Karpas-422 (cell line): ENCODE measurements around the gene KRT82. TPM values are rescaled to one million over a fixed set of nuclear protein-coding genes. Genes with fewer than 3 reads are reported as not detected.
"Not testable (repeated sequence)": the region's sequence is repeated elsewhere in the genome, so short reads cannot be mapped to it uniquely, and the experiment has no call there.

Source experiments
- DNase-seq: peaks from one replicate; pipeline ENCODE4 v3.0.0-alpha.2; 2015
- H2AFZ ChIP-seq: fragments of 200-600 bp; sonication (generic); 2 replicates; pipeline ENCODE4 v1.6.1; 2014; ENCODE audit warnings: antibody characterized with exemption, low read length, mixed read lengths
- H3K27ac ChIP-seq: fragments of 200-600 bp; sonication (generic); 2 replicates; pipeline ENCODE4 v1.5.1; 2014; ENCODE audit warnings: mild to moderate bottlenecking, low read length, moderate library complexity
- H3K27me3 ChIP-seq: fragments of 200-600 bp; sonication (generic); 2 replicates; pipeline ENCODE4 v1.6.1; 2014; ENCODE audit warnings: low read length, mixed read lengths
- H3K36me3 ChIP-seq: fragments of 200-600 bp; sonication (generic); 2 replicates; pipeline ENCODE4 v1.6.1; 2014; ENCODE audit warnings: low read length, mixed read lengths; ENCODE audit not compliant: insufficient read depth
- H3K4me1 ChIP-seq: fragments of 200-600 bp; sonication (generic); 2 replicates; pipeline ENCODE4 v1.6.1; 2014; ENCODE audit warnings: mild to moderate bottlenecking, low read length, mixed read lengths
- H3K4me2 ChIP-seq: fragments of 200-600 bp; sonication (generic); 2 replicates; pipeline ENCODE4 v1.6.1; 2014; ENCODE audit warnings: low read length, low read depth, mild to moderate bottlenecking; ENCODE audit not compliant: poor library complexity, severe bottlenecking
- H3K4me3 ChIP-seq: fragments of 200-600 bp; sonication (generic); 2 replicates; pipeline ENCODE4 v1.5.1; 2014; ENCODE audit warnings: mild to moderate bottlenecking, antibody characterized with exemption, low read length, mixed read lengths
- H3K79me2 ChIP-seq: fragments of 200-600 bp; sonication (generic); 2 replicates; pipeline ENCODE4 v1.6.1; 2014; ENCODE audit warnings: mild to moderate bottlenecking, low read length, mixed read lengths
- H3K9ac ChIP-seq: fragments of 200-600 bp; sonication (generic); 2 replicates; pipeline ENCODE4 v1.6.0; 2014; ENCODE audit warnings: low read length
- H3K9me2 ChIP-seq: fragments of 200-600 bp; sonication (generic), shearing (Covaris generic); replicated peaks from 2 replicates; pipeline ENCODE4 v1.6.0; 2014; ENCODE audit warnings: mild to moderate bottlenecking, low read length, moderate library complexity; ENCODE audit not compliant: insufficient read depth
- H3K9me3 ChIP-seq: fragments of 300-700, 200-600 bp; sonication (generic); 2 replicates; pipeline ENCODE4 v1.6.1; 2014; ENCODE audit warnings: low read length, mixed read lengths
- H4K20me1 ChIP-seq: fragments of 200-600 bp; sonication (generic); 2 replicates; pipeline ENCODE4 v1.6.1; 2014; ENCODE audit warnings: mild to moderate bottlenecking, antibody characterized with exemption, low read length, low read depth; ENCODE audit not compliant: insufficient read depth
- total RNA-seq: library from RNA; depleted of rRNA; stranded (reverse); fragments of >200 nt; shearing (Covaris generic); gene quantifications from 2 replicates; pipeline ENCODE4 v1.2.3, GENCODE V29; 2014; ENCODE audit warnings: low replicate concordance; rRNA removed

Gene KRT82
- total RNA-seq, result not detected in 2 replicates

DNA sequence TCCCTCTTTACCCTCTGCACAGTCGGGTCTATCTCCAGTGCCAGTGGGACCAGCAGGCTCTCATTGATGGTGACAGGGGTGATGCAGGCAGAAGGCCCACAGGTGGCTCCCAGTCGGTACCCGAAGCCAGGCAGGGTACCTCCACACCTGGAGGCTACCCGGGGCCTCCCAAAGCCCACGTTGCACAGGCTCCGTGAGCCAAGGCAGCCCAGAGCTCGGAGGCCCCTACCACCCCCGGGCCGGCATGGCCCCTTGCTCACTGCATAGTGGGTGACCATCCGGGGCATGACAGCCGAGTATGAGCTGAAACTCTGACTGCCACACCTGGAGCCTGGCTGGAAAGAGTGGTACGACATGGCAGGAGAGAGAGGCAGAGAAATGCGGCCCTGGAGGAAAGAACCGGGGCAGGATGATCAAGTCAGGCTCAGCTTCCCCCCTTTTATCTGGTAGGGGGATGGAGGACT lies at the start of gene KRT82:
Gene KRT82 (minus strand): TSS at position 414 of the 464 bp plus-strand sequence. CDS start 58 bp downstream, at position 356.
- Histone ChIP-seq H3K79me2 (no peaks in the 10 kb centered on the region), H3K9me2 (no peaks in the 10 kb centered on the region), H3K9ac (no peak within 1 kb of the TSS), H4K20me1 (no peaks in the 10 kb centered on the region), H3K4me2 (no peak within 1 kb of the TSS), H3K27me3 (no peaks in the 10 kb centered on the region), H3K36me3 (no peaks in the 10 kb centered on the region), H3K9me3 (no peaks in the 10 kb centered on the region), H3K4me1 (no peaks in the 10 kb centered on the region), H3K4me3 (no peak within 1 kb of the TSS), H3K27ac (no peak within 1 kb of the TSS), H2AFZ (no peak within 1 kb of the TSS)
- no peak for DNase-seq

DNA sequence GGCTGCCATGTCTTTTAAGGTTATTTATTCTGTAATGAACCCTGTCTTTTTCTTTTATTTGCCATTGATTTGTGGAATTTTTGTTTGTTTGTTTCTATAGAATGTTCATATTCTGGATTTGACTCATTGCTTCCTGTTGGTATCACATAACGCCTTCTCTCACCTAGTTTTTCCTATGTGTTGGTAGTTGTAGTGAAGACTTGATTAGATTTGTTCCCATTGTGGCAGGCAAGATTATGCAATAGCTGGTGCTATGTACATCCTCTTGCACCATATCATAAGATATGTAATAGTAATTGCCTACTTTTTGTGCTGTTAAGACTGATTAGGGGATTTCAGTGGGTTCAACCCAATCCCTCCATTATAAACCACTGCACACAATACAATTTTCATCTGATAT lies 49.7 kb upstream of the KRT82 start:
- Histone ChIP-seq H3K27me3 (no peaks in the 10 kb centered on the region), H3K4me2 (no peak overlapping the region), H3K9me3 (no peaks in the 10 kb centered on the region), H3K27ac (no peak overlapping the region), H3K4me1 (no peaks in the 10 kb centered on the region), H3K36me3 (no peaks in the 10 kb centered on the region), H2AFZ (no peak overlapping the region), H4K20me1 (no peaks in the 10 kb centered on the region), H3K9ac (no peak overlapping the region), H3K4me3 (no peak overlapping the region), H3K9me2 (no peaks in the 10 kb centered on the region), H3K79me2 (no peaks in the 10 kb centered on the region)
- no peak for DNase-seq

DNA sequence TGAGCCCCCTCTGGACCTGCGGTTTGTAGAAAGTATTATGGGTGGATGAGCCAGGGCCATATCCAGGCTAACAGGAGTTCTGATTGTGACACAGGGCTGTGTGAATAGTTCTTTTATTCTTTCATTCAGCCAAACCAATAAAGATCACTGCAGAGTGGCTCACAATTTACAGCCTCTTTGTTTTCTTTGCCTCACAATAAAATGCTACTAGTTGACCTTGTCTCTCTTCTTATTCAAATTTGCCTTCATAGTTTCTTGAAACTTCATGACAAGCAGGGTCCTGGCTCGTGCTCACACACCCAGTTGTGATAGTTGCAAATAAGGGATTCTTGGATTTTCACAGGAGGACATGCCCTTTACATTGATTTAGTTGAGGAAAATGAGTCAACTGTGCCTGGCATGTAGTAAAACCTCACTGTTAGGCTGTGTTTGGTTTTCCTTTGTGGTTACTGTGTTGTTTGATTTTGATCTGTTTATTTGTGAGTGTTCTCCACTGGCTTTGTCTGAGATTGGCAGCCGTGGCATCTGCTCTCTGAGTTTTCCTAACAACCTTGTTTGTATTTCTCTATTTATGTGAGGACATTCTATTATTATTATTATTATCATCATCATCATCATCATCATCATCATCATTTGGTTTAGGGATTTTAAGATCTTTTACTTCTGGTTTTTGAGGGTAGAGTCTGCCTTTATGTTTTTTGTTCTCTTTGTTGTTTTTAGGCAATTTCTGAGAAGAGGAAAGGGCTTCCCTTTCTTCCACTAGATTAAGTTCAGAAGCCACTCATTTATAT lies 48.5 kb upstream of the KRT82 start:
- H3K9me2 ChIP-seq, result no peaks in the 10 kb centered on the region
- no peak overlapping the region for H3K4me2 ChIP-seq
- no peaks in the 10 kb centered on the region for H3K36me3 ChIP-seq
- H3K27me3 ChIP-seq, result no peaks in the 10 kb centered on the region
- H3K9ac ChIP-seq, result no peak overlapping the region
- no peak overlapping the region for H3K27ac ChIP-seq
- no peak overlapping the region for H3K4me3 ChIP-seq
- H4K20me1 ChIP-seq, result no peaks in the 10 kb centered on the region
- no peaks in the 10 kb centered on the region for H3K79me2 ChIP-seq
- no peaks in the 10 kb centered on the region for H3K9me3 ChIP-seq
- no peaks in the 10 kb centered on the region for H3K4me1 ChIP-seq
- no peak overlapping the region for H2AFZ ChIP-seq
- DNase-seq, result no peak

DNA sequence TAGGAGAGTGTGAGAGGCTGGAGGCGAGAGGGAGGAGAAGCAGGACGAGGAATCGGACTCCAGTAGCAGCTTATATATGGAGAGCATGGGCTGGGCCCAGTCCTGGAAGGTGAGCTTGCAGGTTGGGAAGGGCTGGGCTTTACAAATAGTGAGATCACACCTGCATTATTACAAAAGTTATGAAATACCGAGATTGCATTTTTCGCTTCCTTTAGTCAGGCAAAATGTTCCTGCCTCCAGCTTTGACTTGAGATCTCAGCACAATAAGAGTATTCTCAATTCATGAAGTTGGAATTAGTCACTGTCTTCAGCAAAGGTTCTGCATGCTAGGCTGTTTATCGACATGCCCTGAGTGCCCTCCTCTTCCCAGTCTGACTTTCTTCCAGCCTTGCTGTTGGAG lies 46.0 kb upstream of the KRT82 start, which contains the start of gene KRT6B:
Gene KRT6B (minus strand): TSS at position 46 of the 400 bp plus-strand sequence. CDS start 68 bp downstream, outside the sequence.
- DNase-seq, result no peak
- Histone ChIP-seq H3K9me2 (no peaks in the 10 kb centered on the region), H3K4me3 (no peak within 1 kb of the TSS)

DNA sequence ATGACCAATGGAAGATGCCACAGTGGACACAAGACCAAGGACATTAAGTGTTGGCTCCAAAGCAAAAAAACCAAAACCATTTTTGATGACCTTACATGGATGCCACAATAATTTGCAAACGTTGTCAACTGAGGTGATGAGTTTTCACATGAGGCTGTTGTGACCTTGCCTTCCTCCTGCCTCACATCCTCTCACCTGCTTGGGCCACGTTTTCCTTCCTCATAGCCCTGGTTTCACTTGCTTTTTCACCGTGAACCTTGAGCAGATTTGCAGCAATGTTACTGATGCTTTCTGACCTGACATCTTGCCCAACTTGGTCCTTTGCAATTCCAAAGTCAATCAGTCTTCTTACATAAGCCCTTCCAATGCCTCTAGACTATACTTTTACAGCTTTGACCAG lies 42.1 kb upstream of the KRT82 start:
- Histone ChIP-seq H2AFZ (no peak overlapping the region), H3K9me2 (no peaks in the 10 kb centered on the region), H3K9me3 (no peaks in the 10 kb centered on the region), H3K9ac (no peak overlapping the region), H3K27me3 (no peaks in the 10 kb centered on the region), H3K4me2 (no peak overlapping the region), H3K79me2 (no peaks in the 10 kb centered on the region), H3K36me3 (no peaks in the 10 kb centered on the region), H4K20me1 (no peaks in the 10 kb centered on the region), H3K4me3 (no peak overlapping the region), H3K27ac (no peak overlapping the region), H3K4me1 (no peaks in the 10 kb centered on the region)
- DNase-seq, result no peak

More for the DNA sequence above, 46.0 kb upstream of the KRT82 start, which contains the start of gene KRT6B:
- Histone ChIP-seq H3K27me3 (no peaks in the 10 kb centered on the region), H3K4me2 (no peak within 1 kb of the TSS), H3K79me2 (no peaks in the 10 kb centered on the region), H4K20me1 (no peaks in the 10 kb centered on the region), H3K27ac (no peak within 1 kb of the TSS), H3K36me3 (no peaks in the 10 kb centered on the region), H2AFZ (no peak within 1 kb of the TSS), H3K9me3 (no peaks in the 10 kb centered on the region), H3K9ac (no peak within 1 kb of the TSS), H3K4me1 (no peaks in the 10 kb centered on the region)

DNA sequence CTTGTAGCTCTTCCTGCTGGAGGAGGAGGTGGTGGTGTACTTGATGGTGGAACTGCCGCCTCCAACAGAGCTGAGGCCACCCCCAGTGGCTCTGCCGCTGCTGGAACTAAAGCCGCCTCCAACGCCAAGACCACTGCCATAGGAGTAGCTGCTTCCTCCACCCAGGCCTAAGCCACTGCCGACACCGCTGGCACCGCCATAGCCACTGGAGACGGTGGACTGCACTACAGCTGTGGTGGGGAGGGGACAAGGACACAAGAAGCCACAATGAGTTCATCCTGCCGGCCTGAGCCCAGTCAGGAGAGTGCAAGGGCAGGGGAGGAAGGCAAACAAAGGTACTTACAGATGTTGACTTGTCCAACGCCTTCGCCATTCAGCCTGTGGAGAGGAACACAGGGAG lies 41.1 kb upstream of the KRT82 start:
- not testable (repeated sequence) for H3K27ac ChIP-seq

DNA sequence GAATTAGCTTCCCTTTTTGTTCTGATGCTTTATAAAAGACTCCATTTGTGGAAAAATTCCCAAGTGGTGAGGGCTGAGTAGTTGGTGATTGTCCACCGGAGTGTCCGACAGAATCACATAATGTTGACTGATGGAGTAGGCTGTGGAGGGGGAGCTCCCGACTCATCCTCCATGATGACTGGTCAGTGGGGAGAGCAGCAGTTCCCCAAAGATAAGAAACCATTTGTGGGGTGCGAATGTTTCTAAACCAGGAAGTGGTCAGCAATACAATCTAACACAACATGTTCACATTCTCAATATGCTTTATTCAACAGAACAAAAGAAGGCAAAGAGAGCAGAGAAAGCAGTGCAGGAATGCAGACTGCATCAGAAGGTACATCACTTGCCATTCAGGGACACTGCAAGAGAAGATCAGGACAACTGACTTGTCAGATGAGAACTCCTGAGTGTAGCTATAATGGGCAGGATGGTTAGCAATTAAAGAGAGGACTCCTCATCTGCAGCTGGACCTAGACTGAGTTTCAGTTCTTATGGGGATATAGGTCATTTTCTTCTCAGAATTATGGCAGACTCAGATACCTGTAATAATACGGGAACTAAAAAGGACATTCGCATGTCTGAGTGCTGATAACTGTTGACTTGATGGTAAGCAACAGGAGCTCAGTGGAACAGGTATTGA lies 40.4 kb upstream of the KRT82 start:
- H3K9me3 ChIP-seq, result no peaks in the 10 kb centered on the region
- DNase-seq, result no peak
- H3K4me1 ChIP-seq, result no peaks in the 10 kb centered on the region
- no peak overlapping the region for H3K27ac ChIP-seq
- no peaks in the 10 kb centered on the region for H3K79me2 ChIP-seq
- H3K4me3 ChIP-seq, result no peak overlapping the region
- H3K9me2 ChIP-seq, result no peaks in the 10 kb centered on the region
- H2AFZ ChIP-seq, result no peak overlapping the region
- H3K27me3 ChIP-seq, result no peaks in the 10 kb centered on the region
- H3K9ac ChIP-seq, result no peak overlapping the region
- no peak overlapping the region for H3K4me2 ChIP-seq
- no peaks in the 10 kb centered on the region for H4K20me1 ChIP-seq
- no peaks in the 10 kb centered on the region for H3K36me3 ChIP-seq

More for the DNA sequence above, 41.1 kb upstream of the KRT82 start:
- not testable (repeated sequence) for H4K20me1 ChIP-seq, H3K9me3 ChIP-seq, H3K9ac ChIP-seq, H3K4me1 ChIP-seq, H3K9me2 ChIP-seq, DNase-seq, H3K4me2 ChIP-seq, H3K27me3 ChIP-seq, H2AFZ ChIP-seq, H3K79me2 ChIP-seq, H3K36me3 ChIP-seq, H3K4me3 ChIP-seq

DNA sequence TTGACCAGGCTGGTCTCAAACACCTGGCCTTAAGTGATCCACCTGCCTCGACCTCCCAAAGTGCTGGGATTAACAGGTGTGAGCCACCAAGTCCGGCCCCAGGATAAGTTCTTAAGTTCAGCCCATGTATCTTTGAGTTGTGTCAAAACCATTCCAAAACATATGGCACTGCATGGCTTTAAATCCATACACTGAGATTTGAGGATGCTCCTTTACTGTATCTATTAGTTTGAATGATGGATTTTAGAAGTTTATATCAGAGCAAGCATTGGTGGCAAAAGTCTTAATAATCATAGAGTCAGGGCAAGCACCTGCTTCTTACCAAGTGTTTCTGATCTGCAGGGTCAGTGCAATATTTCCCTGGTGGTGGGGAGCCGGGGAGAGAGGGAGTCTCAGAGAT lies 39.7 kb upstream of the KRT82 start:
- H2AFZ ChIP-seq, result no peak overlapping the region
- no peaks in the 10 kb centered on the region for H3K36me3 ChIP-seq
- no peaks in the 10 kb centered on the region for H3K4me1 ChIP-seq
- H3K79me2 ChIP-seq, result no peaks in the 10 kb centered on the region
- no peaks in the 10 kb centered on the region for H3K27me3 ChIP-seq
- no peak overlapping the region for H3K27ac ChIP-seq
- H4K20me1 ChIP-seq, result no peaks in the 10 kb centered on the region
- no peak overlapping the region for H3K4me2 ChIP-seq
- no peak for DNase-seq
- H3K9me2 ChIP-seq, result no peaks in the 10 kb centered on the region
- H3K4me3 ChIP-seq, result no peak overlapping the region
- H3K9me3 ChIP-seq, result no peaks in the 10 kb centered on the region
- no peak overlapping the region for H3K9ac ChIP-seq
